HG03521 (cell line): ENCODE measurements around the gene CMC4.
A peak's percentile ranks its signal among the peaks of the same experiment; 100 is the strongest.

Source experiments
- ATAC-seq: cut with Tn5 transposase; IDR thresholded peaks from one replicate; pipeline ENCODE4 v1.9.1; 2021; ENCODE audit warnings: mild to moderate bottlenecking, moderate library complexity; ENCODE audit not compliant: unreplicated experiment

CMC4 gene, protein sequence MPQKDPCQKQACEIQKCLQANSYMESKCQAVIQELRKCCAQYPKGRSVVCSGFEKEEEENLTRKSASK

DNA sequence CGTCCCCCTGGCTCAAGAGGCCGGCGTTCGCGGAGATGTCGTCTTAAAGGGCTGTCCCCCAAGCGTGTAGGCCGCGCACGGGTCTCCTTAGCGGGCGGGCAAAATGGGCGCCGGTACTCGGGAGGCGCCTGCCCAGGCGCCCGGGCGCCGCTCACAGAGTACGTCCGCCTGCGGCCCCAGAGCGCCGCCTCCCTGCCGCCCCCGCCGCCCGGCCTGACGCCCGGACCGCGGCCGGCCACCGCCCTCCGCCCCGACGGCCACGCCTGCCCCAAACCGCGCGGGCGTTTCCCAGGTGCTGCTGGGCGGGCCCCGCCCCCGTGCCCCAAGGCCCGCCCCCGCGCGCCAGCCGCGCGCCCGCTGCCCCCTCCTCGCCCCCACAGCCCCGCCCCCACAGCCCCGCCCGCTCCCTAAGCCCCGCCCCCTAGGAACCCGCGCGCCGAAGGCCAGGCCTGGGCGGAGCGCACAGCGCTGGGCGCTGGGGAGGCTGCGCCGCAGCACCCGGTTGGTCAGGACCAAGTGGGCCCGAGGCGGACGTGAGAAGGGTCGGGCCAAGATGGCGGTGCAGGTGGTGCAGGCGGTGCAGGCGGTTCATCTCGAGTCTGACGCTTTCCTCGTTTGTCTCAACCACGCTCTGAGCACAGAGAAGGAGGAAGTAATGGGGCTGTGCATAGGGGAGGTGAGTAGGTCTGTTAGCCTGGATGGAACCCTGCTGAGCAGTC is at the start of gene CMC4, which contains the start of the genes BRCC3 and MTCP1:
Gene CMC4, minus strand, starts transcription at position 162 of the 719 bp plus-strand sequence. CDS start 7,113 bp downstream, outside the sequence.
Gene BRCC3, plus strand, starts transcription at position 534 of the 719 bp plus-strand sequence. Its CDS starts 20 bp downstream, at position 554.
Gene MTCP1, minus strand, starts transcription at position 162 of the 719 bp plus-strand sequence. CDS start 5,126 bp downstream, outside the sequence.
- peak; percentile 86 for ATAC-seq

DNA sequence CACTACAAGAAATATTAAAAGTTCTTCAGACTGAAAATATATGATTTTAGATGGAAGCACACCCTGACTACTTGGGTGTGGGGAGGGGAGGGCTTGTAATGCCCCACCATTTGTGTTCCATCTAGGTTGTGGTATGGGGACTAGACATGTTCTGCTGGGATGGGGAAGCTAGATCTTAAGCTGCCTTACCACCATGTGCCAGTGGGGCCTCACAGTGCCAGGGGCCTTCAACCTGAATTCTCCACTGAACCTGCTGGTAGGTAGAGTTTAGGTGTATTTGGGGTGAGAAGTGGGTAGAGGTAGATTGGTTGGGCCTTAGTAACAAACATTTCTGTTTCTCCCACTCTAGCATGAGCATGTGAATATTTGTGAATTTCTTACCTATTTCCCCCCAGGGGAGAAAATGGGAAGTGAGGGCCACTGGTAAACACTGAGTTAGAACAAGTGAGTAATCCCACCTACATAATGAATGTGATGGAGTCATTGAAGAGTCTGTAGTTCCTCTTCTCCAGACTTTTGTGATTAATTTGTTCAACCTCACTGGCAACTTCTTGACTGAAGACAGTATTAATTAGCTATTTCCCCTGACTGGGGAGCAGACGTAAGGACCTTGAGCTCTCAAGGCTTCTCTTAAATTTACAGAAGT is 44.4 kb upstream of the CMC4 start:
- no peak for ATAC-seq

DNA sequence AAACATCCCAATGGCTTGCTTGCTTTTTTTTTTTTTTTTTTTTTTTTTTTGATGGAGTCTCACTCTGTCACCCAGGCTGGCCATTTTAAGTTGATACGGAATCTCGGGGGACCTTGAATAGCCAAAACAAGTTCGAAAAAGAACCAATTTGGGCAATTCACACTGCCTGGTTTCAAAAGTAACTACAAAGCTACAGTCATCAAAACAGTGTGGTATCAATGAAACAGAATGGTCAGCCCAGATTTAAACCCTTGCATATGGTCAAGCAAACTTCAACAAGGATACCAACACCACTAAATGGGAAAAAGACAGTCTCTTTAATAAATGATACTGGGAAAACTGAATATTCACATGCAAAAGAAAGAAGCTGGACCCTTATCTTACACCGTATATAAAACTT is 42.2 kb upstream of the CMC4 start:
- no peak for ATAC-seq

DNA sequence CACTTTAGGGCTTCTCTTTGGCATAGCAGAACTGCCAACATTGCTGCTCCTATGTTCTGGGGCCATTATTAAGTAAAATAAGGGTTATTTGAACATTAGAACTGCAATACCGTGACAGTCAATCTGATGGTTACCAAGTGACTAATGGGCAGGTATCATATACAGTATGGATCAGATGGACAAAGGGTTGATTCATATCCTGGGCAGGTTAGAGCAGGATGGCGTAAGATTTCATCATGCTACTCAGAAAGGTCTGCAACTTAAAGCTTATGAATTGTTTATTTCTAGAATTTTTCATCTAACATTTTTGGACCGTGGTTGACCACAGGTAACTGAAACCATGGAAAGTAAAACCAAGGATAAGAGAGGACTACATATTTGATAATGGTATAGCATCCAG is 41.2 kb upstream of the CMC4 start:
- no peak for ATAC-seq

DNA sequence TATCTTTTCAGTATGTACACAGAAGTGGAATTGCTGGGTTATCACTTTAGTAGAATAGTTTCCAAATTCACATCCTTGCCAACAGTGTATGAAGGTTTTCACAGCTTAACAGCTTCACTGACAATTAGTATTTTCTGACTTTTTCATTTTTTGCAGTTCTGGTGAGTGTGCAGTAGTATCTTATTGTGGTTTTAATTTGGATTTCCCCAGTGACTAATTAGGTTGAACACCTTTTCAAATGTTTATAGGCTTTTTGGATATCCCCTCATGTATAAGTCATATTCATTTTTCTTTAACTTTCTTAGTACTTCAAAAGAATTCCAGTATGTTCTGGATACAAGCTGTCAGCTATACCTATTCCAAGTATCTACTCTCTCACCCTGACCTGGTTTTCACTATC is 37.5 kb upstream of the CMC4 start:
- no peak for ATAC-seq

- no peak for ATAC-seq
These were observed 35.0 kb upstream of the CMC4 start for GRCh38 chrX:155105919-155106318.

- ATAC-seq: no peak
These were observed 23.6 kb upstream of the CMC4 start for GRCh38 chrX:155094468-155095061.

DNA sequence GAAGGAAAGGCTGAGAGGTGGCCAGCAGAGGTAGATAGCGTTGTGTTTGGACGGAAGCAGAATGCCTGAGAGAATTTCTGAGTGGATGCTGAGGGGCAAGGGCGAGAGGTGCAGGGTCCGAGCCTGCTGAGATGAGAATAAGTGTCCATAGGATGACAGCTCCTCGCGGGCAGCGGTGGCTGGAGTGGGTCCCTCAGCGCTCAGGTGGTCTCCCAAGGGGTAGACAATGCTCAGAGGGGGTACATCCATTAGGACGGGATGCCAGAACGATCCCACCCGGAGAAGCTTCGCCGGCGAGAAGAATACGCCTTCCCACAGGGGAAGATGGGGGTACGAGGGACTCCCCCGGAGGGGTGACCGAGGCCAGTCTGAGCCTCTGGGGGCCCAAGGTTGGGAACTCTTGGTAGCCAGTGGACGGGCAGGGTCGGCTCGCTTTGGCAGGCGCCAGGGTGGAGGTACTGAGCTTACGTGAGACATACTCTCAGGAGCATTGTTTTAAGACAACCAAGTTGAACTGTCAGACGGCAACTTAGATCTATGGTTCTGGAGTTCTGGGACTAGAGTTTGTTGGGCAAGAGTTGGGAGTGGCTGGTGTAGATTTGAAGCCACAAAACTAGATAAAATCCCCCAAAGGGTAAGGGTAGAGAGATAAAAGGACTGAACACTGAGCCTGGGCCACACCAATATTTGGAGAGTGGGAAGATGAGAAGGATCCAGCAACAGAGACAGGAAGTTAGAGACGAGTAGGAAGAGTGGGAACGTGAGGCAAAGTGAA is 16.2 kb upstream of the CMC4 start:
- no peak for ATAC-seq

DNA sequence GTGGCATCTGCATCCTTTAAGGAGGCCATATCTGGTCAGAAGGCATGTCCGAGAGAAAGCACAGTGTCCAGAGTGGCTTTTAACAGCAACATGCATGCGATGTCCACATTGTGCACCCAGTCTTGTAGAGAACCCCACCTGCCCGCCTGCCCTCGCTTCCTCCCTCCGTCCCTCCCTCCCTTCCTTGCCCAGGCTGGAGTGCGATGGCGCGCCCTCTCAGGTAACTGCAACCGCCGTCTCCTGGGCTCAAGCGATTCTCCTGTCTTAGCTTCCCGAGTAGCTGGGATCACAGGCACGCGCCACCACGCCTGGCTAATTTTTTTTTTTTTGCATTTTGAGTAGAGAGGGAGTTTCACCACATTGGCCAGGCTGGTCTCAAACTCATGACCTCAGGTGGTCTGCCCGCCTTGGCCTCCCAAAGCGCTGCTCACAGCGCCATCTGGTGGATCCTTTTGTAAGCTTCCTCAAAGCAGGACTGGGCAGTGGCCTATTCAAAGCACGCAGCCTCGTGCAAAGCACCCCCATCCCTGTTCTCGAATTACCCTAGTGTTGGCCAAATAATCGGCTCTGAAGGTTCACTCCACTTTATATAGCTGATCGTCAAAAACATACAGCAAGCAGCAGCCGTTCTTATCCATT is 15.4 kb upstream of the CMC4 start:
- no peak for ATAC-seq

DNA sequence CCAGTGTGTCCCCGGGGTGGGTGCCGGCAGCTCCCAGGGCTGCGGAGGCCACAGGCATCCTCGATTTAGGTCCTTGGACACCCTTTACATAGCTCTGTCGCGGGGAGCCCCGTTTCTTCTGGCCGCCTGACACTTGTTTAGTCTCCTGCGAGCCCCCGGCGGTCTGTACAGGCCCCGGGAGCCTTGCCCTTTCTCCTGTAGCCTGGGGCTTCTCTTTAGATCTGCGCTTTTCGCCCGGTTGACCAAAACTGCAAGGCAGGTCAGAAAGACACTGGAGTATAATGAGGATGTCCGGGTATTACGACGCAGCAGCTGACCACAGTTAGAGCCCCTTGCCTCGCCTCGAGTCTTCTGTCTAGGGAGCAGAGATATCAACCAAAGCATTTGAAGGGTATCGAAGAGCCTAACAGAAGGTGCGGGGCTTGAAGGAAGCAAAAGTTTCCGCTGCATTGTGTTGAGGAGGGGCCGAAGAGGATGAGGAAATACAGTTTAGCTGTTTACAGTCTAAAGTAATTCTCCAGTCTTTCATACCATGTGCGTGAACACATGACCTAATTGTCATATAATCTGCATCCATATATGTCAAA is 851 bp upstream of the CMC4 start:
- ATAC-seq: no peak

- peak; percentile 4 for ATAC-seq
These were observed 317 bp downstream of the CMC4 start for GRCh38 chrX:155070663-155070974.

GRCh38 chrX:155070038-155070437 is 898 bp downstream of the CMC4 start:
- no peak for ATAC-seq

DNA sequence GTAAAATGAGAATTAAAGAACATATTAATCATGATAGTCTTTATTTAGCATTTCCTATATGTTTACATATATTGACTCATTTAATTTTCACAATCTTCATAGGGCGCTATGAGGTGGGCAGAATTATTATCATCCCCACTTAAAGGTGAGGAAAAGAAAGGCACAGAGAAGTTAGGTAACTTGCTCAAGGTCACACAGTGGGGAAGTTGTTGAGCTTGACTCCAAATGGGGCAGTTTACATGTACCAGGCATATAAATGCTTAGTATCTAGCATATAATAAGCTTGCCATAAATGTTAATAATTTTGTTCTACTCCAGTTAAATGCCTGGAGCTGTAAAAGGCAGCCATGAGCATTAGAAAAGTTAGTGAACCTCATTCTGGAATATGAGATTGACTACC is 1.5 kb downstream of the CMC4 start:
- ATAC-seq: no peak

DNA sequence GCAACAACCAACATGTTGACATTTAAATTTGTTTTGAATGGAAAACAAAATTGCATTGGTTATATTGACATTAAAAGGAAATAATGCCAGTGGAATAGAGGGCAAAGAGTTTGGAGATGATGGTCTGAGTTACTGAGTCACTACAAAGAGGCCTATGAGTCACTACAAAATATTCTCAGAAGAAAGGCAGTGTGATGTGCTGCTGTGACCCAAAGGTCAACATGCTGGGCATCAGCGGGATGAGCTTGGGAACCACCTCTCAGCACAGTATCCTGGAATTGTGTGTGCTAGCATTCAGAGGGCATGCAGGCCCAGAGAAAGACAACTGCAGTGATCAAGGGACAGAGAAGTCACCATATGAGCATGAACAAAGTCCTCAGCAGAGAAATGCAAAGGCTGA is 2.8 kb downstream of the CMC4 start:
- no peak for ATAC-seq

GRCh38 chrX:155065035-155065734 is 5.8 kb downstream of the CMC4 start:
- ATAC-seq: no peak

- no peak for ATAC-seq
These were observed 9.2 kb downstream of the CMC4 start for GRCh38 chrX:155061760-155062159.

GRCh38 chrX:155056877-155057792 is 13.8 kb downstream of the CMC4 start:
- peak; percentile 54 for ATAC-seq

DNA sequence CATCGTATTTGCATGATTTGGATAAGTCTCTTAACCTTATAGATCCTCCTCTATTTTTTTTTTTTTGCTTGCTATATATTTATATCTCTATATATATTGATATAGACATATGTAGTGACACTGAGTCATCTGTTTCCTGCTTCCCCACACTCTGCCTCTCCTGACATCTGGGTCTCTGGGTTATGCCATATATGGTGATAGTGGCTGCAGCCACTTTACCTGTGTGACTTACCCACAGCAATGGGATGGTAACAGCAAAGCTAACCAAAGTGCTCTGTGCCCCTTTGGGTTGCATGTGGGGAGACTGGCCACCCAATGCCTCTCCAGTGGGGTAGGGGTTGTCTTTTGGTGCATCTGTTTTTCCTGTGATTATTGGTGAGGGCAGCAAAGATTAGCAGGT is 14.5 kb downstream of the CMC4 start:
- no peak for ATAC-seq

- no peak for ATAC-seq
These were observed 15.4 kb downstream of the CMC4 start for GRCh38 chrX:155055494-155055893.
